Measurements from ENCODE around the gene MOK. TPM values are rescaled to one million over a fixed set of nuclear protein-coding genes. Genes with fewer than 3 reads are reported as not detected.
A peak's percentile ranks its signal among the peaks of the same experiment; 100 is the strongest.

MOK gene
- total and polyA plus RNA-seq, 2 of the 4 experiments (the other 2 are of a cell fraction), result 16.8 to 48.5 TPM

GRCh38 chr14:102215576-102216250 is 89.3 kb downstream of the MOK start:
- peaks cover 15% of the 10 kb centered on the region for H4K20me1 ChIP-seq (ENCODE audit: insufficient read depth, low read length)
- WGBS, 2 experiments (ENCODE audit: extremely low coverage in 2 of 2, insufficient read length in 1 of 2), result 63% methylated on average over 9 of the region's 20 CpGs; no CpG with 5 or more reads in 1 of the 2 experiments
- ATAC-seq (ENCODE audit: low read depth) (no peak), DNase-seq (peak; percentile 31)
- in situ Hi-C loops (cut with MboI; ENCODE audit: low sequenced_read_pairs) (no loop called here), dilution Hi-C loops (cut with HindIII; ENCODE audit: low sequenced_read_pairs, unreplicated experiment) (no loop called here), intact Hi-C loops (cut with micrococcal nuclease) (no loop called here)
- peak overlapping the region; percentile 39 for H3K14ac ChIP-seq (replicated peaks; ENCODE audit: low read depth, low read length)
- H4K8ac ChIP-seq (ENCODE audit: low read depth in 2 of 2, low read length in 2 of 2), result no peak overlapping the region
- no peak overlapping the region for H4K5ac ChIP-seq (ENCODE audit: low read depth, low read length)
- H4K91ac ChIP-seq (ENCODE audit: insufficient read depth, low read depth, low read length), result no peak overlapping the region
- H3K79me1 ChIP-seq (ENCODE audit: low read depth in 1 of 2, low read length in 2 of 2), result peaks cover 31 to 80% of the 10 kb centered on the region in 2 experiments
- H3K27me3 ChIP-seq (ENCODE audit: control insufficient read depth, insufficient read depth, low read length), result no peaks in the 10 kb centered on the region
- H2BK15ac ChIP-seq (ENCODE audit: low read depth, low read length), result no peak overlapping the region
- no peak overlapping the region for H3K27ac ChIP-seq (ENCODE audit: insufficient read depth, low read length)
- no peak overlapping the region for H2BK120ac ChIP-seq (ENCODE audit: low read depth, low read length)
- H3K36me3 ChIP-seq (ENCODE audit: control insufficient read depth, insufficient read depth, low read length), result peaks cover 5% of the 10 kb centered on the region; the same call in 1 of the 2 replicates
- peaks cover 9% of the 10 kb centered on the region for H3K4me1 ChIP-seq (ENCODE audit: control insufficient read depth, insufficient read depth, low read length)
- CTCF ChIA-PET, result no interaction called here
- H3K9me1 ChIP-seq (ENCODE audit: insufficient read depth, low read length), result peaks cover 18% of the 10 kb centered on the region
- POLR2A ChIA-PET (ENCODE audit: unreplicated experiment), result no interaction called here
- H2AFZ ChIP-seq (replicated peaks; ENCODE audit: low read length, poor library complexity), result no peak overlapping the region
- H3K18ac ChIP-seq (ENCODE audit: low read depth, low read length), result no peak overlapping the region
- peak overlapping the region; percentile 61; the same call in 1 of the 2 replicates for H2AK5ac ChIP-seq (ENCODE audit: low read depth, low read length)
- no peak overlapping the region for H3K9ac ChIP-seq (ENCODE audit: low read depth, low read length)
- H3K9me3 ChIP-seq (ENCODE audit: control insufficient read depth, insufficient read depth, low read length), result no peaks in the 10 kb centered on the region
- H3K56ac ChIP-seq (ENCODE audit: extremely low read depth, insufficient read depth, low read length), result no peak overlapping the region
- peak overlapping the region; percentile 48; the same call in 1 of the 2 replicates for H3K4ac ChIP-seq (ENCODE audit: low read depth, low read length)
- H3K23ac ChIP-seq (ENCODE audit: low read depth, low read length), result peak overlapping the region; percentile 31
- BruUV-seq (replicated peaks), result no TSS peak
- H2BK20ac ChIP-seq (ENCODE audit: low read depth, low read length), result no peak overlapping the region
- no peak overlapping the region for H3K4me2 ChIP-seq (ENCODE audit: low read depth, low read length)
- peak overlapping the region; percentile 52 for H2AK9ac ChIP-seq (replicated peaks; ENCODE audit: low read depth, low read length, poor library complexity)
- H2BK5ac ChIP-seq (ENCODE audit: low read depth, low read length, poor library complexity, severe bottlenecking), result peak overlapping the region; percentile 3
- TF ChIP-seq MXI1 (IDR thresholded peaks at IDR 0.05; ENCODE audit: borderline replicate concordance, low read depth, low read length), result no peak
- no peak for TF ChIP-seq BHLHE40 (IDR thresholded peaks at IDR 0.05; ENCODE audit: low read depth, low read length)
- no peak for TF ChIP-seq RFX5 (IDR thresholded peaks at IDR 0.05; ENCODE audit: low read depth, low read length)
- TF ChIP-seq FOS (IDR thresholded peaks at IDR 0.05; ENCODE audit: low read depth, low read length), result no peak
- no peak for TF ChIP-seq CEBPB (IDR thresholded peaks at IDR 0.05; ENCODE audit: low read depth, low read length)
- TF ChIP-seq RAD21 (IDR thresholded peaks at IDR 0.05; ENCODE audit: low read length), result no peak
- TF ChIP-seq MAZ (IDR thresholded peaks at IDR 0.05; ENCODE audit: borderline replicate concordance, low read depth, low read length), result no peak
- no peak for TF ChIP-seq MAFK (IDR thresholded peaks at IDR 0.05; ENCODE audit: low read depth, low read length)
- no peak for TF ChIP-seq NFE2L2 (IDR thresholded peaks at IDR 0.05; ENCODE audit: low read depth, low read length)
- TF ChIP-seq SMC3 (IDR thresholded peaks at IDR 0.05; ENCODE audit: low read depth, low read length), result no peak
- no peak for TF ChIP-seq ELK1 (IDR thresholded peaks at IDR 0.05; ENCODE audit: borderline replicate concordance, low read depth, low read length)
- TF ChIP-seq POLR2A (IDR thresholded peaks at IDR 0.05; ENCODE audit: low read depth, low read length), result no peak
- no peak for TF ChIP-seq RCOR1 (IDR thresholded peaks at IDR 0.05; ENCODE audit: insufficient replicate concordance, low read length)
- TF ChIP-seq USF2 (IDR thresholded peaks at IDR 0.05; ENCODE audit: low read depth, low read length), result no peak
- no peak for TF ChIP-seq CHD1 (IDR thresholded peaks at IDR 0.05; ENCODE audit: low read depth, low read length)
- no peak for TF ChIP-seq CTCF (conservative IDR thresholded peaks at IDR 0.05; ENCODE audit: low read depth, low read length)
- H3K4me3 ChIP-seq (ENCODE audit: insufficient read depth, low read depth, low read length), result no peak overlapping the region
